ENCODE results near the gene TRAK2. TPM values are rescaled to one million over a fixed set of nuclear protein-coding genes. Genes with fewer than 3 reads are reported as not detected.
A peak's percentile ranks its signal among the peaks of the same experiment; 100 is the strongest.

TRAK2 gene
- total and polyA plus RNA-seq, 2 experiments from 2014 or later = 9.2 to 26.7 TPM

GRCh38 chr2:201436141-201436540, 15.1 kb downstream of the TRAK2 start:
- Histone ChIP-seq H3K9me3 (ENCODE audit: low read depth) (no peaks in the 10 kb centered on the region), H3K79me2 (peaks cover 82% of the 10 kb centered on the region), H3K4me2 (no peak overlapping the region), H3K27me3 (no peaks in the 10 kb centered on the region), H2AFZ (no peak overlapping the region), H3K4me3 (no peak overlapping the region), H4K20me1 (ENCODE audit: insufficient read depth, poor library complexity, severe bottlenecking) (no peaks in the 10 kb centered on the region), H3K27ac (no peak overlapping the region), H3K9me2 (replicated peaks; ENCODE audit: insufficient read depth) (no peaks in the 10 kb centered on the region), H3K36me3 (replicated peaks; ENCODE audit: insufficient read depth, low read depth) (no peaks in the 10 kb centered on the region), H3K4me1 (ENCODE audit: insufficient read depth) (peaks cover 23% of the 10 kb centered on the region)
- TF ChIP-seq EZH2phosphoT487 (IDR thresholded peaks at IDR 0.05; ENCODE audit: low read depth, severe bottlenecking, unreplicated experiment) (no peak), CTCF (IDR thresholded peaks at IDR 0.05; ENCODE audit: poor library complexity) (no peak), EZH2 (IDR thresholded peaks at IDR 0.05; ENCODE audit: borderline replicate concordance) (no peak)
- DNase-seq (ENCODE audit: low spot score) = no peak
- 91% methylated on average over 2 of the region's 2 CpGs for WGBS (ENCODE audit: low lambda C conversion rate, missing lambda C conversion rate)

DNA sequence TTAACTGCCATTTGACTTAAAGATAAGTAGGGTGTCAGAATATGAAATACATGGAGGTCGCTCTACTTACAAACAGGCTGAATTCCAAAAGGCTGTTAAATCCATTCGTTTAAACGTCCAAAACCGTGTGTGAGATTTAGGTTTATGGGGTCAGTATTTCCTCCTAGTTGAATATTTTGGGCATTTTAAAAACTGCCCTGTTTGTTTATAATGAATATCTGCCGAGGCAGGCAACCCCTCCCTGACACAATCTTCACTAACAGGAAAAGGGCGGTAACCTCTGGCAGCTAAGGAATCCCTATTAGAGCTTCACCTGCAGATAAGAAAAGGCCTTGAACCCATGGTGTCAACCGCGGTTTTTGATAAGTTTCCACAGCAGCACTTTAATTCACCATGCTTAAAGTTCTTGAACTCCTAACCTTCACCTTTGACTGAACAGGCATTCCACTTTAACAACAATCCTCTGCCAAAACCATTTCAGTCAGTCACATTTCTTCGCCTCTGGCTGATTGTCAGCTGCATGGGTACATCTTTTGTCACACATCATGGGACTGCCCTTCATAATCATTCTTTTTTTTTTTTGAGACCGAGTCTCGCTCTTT, 17.8 kb downstream of the TRAK2 start:
- H3K4me1 ChIP-seq (ENCODE audit: insufficient read depth) = peaks cover 15% of the 10 kb centered on the region
- H3K9me3 ChIP-seq (ENCODE audit: low read depth) = no peaks in the 10 kb centered on the region
- no peak for DNase-seq (ENCODE audit: low spot score)
- no peak overlapping the region for H2AFZ ChIP-seq
- TF ChIP-seq EZH2 (IDR thresholded peaks at IDR 0.05; ENCODE audit: borderline replicate concordance) (no peak), CTCF (IDR thresholded peaks at IDR 0.05; ENCODE audit: poor library complexity) (no peak), EZH2phosphoT487 (IDR thresholded peaks at IDR 0.05; ENCODE audit: low read depth, severe bottlenecking, unreplicated experiment) (no peak)
- no peaks in the 10 kb centered on the region for H3K27me3 ChIP-seq
- H4K20me1 ChIP-seq (ENCODE audit: insufficient read depth, poor library complexity, severe bottlenecking) = no peaks in the 10 kb centered on the region
- peak overlapping the region; percentile 20 for H3K27ac ChIP-seq
- no peak overlapping the region for H3K4me3 ChIP-seq
- no peaks in the 10 kb centered on the region for H3K36me3 ChIP-seq (replicated peaks; ENCODE audit: insufficient read depth, low read depth)
- H3K79me2 ChIP-seq = peaks cover 87% of the 10 kb centered on the region
- peak overlapping the region; percentile 55 for H3K4me2 ChIP-seq
- 49% methylated on average over 11 of the region's 11 CpGs for WGBS (ENCODE audit: low lambda C conversion rate, missing lambda C conversion rate)
- H3K9me2 ChIP-seq (replicated peaks; ENCODE audit: insufficient read depth) = no peaks in the 10 kb centered on the region

DNA sequence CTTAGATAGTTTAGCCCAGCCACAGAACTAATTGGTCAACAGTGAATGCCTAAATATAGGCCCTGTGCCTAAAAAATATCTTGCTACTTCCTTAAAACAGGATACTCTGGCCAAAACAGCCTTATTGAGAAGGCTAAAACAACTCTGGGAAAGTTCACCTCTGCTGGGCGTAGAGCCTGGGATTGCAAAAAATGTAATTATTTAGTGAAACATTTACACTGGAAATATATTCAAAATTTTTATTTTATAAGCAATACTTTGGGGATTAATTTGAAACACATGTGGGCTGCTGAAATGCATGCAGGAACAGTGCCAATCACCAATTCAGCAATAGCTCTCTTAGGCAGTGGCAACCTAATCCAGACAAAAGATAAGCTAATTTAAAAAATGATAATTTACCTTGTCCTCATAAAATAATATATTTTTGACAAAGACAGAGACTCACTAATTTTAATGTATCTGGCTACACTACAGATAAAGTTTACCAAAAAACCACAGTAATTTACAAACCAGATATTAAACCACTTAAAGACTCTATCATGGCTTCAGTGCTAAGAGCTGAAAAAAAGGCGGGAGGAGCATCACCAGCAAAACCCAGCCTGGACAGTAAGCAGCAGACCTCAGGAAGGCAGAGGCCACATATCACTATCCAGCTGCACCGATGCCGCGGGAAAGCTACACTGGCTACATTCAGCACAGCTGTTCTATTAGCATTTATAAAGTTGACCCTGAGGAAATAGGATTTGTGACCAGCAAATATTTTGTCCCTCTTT, 18.5 kb downstream of the TRAK2 start:
- Histone ChIP-seq H2AFZ (no peak overlapping the region), H3K36me3 (replicated peaks; ENCODE audit: insufficient read depth, low read depth) (no peaks in the 10 kb centered on the region), H4K20me1 (ENCODE audit: insufficient read depth, poor library complexity, severe bottlenecking) (no peaks in the 10 kb centered on the region), H3K4me1 (ENCODE audit: insufficient read depth) (peaks cover 15% of the 10 kb centered on the region), H3K79me2 (peaks cover 87% of the 10 kb centered on the region), H3K27me3 (no peaks in the 10 kb centered on the region), H3K9me2 (replicated peaks; ENCODE audit: insufficient read depth) (no peaks in the 10 kb centered on the region), H3K9me3 (ENCODE audit: low read depth) (no peaks in the 10 kb centered on the region), H3K27ac (peak overlapping the region; percentile 20), H3K4me3 (no peak overlapping the region), H3K4me2 (peak overlapping the region; percentile 55)
- TF ChIP-seq EZH2phosphoT487 (IDR thresholded peaks at IDR 0.05; ENCODE audit: low read depth, severe bottlenecking, unreplicated experiment) (no peak), EZH2 (IDR thresholded peaks at IDR 0.05; ENCODE audit: borderline replicate concordance) (no peak), CTCF (IDR thresholded peaks at IDR 0.05; ENCODE audit: poor library complexity) (no peak)
- 55% methylated on average over 5 of the region's 5 CpGs for WGBS (ENCODE audit: low lambda C conversion rate, missing lambda C conversion rate)
- no peak for DNase-seq (ENCODE audit: low spot score)

Data from hepatocyte (in vitro differentiated cells).